Hippocampal formation (tissue), 2 donors: ENCODE data around the gene PLXNA4.
A peak's percentile ranks its signal among the peaks of the same experiment; 100 is the strongest.

Experiments used
- DNase-seq, 2 donors: peaks; one replicate each; lab custom pipeline; 2025; lab: John Stamatoyannopoulos, UW

Gene PLXNA4

DNA sequence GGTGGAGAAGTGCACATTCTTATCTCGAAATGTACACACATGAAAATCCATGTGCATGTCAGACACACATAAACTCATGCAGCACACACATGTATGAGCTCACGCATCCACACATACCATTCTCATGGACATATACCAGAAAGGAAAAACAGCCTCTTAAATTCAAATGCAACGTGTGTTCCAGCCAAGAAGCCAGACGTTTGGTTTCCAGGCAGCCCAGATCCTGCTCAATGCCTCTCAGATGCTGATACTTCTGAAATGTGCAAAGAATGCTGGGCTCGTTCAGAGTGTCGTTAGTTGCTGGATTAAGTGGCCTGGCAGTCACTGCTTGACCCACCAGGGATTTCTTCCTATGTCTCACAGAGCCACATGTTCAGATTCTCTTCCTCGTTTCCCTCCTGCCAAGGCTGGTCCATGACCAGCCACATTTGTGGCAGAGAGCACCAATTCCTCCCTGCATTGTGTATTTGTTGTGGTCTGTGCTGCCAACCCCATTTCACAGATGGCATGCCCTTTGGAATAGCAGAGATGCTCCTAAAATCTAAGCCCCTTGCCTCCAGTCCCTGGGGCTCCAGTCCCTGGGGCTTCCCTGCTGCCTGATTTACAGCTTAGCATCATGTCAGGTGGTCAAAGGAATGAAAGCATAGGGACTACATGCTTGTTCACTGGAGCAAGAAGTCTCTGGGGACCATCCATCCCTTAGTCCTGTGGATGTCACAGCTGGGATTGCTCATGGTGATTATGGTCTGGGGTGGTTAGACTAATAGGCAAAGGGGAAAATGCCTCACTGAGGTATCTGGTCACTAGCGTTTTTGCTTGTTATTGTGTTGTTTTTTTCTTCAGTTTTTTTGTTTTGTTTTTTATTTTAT is 426.6 kb downstream of the PLXNA4 start:
- DNase-seq, result no peak

DNA sequence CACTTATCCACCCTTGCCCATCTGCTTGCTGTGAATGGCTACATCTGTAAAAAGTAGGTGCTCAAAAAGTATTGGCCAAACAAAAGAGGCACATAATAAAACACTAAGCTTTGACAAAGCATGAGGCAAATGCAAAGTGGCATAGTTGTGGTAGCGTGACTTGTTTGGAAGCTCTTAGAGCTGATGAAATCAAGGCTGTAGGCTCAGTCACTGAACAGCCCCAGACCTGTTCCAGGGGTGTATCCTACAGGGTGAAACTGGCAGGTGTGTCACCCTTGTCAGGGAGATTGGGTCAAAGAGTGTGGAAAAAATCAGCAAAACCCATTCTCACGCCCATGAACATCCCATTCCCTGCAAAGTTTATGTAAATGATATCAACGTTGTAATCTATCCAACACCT is 427.4 kb downstream of the PLXNA4 start:
- DNase-seq, result no peak

DNA sequence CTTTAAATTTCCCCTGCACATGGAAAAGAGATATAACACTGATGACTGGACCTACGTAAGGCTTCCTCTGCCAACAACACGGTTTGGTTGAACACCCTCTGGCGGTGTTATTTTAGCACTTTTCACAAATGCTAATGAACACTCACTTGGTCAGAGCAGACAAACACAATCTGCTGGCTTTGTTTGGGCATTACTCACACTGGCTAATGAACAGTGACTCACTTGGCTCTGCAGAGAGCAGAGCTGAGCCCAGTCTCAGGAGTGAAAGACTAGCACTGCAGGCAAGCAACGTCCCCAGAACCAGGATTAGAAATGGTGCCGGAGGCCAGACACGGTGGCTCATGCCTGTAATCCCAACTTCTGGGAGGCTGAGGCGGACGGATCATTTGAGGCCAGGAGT is 430.8 kb downstream of the PLXNA4 start:
- DNase-seq, result peak; percentile 28 to 64

DNA sequence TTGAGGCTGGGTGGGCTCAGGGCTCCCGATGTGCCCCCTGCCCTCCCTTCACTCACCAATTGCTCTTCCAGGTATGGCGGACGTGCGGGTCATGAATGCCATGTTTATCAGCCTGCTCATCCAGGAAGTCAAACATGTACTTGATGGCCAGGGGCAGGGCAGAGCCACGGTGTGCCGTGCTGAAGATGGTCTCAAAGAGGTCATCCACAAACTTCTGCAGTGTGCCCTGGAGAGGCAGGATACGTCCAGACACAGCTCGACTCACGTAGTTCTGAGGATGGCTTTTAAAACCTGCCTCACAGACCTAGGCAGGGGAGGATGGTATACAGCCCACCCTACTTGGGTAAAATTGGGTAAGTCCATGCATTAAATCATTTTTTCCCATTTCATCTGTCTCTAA is 431.2 kb downstream of the PLXNA4 start:
- DNase-seq, result no peak

DNA sequence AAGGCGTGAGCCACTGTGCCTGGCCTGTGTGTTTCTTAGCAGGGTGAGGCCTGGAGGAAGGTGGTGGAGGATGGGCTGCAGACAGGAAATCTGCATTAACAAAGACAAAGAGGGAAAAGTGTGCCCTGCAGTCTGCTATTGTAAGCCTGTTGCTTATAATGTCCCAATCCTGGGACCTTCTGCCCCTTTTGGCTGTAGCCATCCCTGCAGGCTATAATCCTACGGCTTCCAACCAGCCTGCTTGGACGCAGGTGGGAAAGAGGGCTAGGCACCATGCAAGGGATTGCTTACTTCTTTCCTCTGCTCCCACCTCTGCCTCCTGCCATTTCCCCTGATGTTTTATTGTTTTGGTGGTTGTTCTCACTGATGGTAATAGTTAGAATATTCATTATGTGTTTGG is 434.3 kb downstream of the PLXNA4 start:
- no peak for DNase-seq

DNA sequence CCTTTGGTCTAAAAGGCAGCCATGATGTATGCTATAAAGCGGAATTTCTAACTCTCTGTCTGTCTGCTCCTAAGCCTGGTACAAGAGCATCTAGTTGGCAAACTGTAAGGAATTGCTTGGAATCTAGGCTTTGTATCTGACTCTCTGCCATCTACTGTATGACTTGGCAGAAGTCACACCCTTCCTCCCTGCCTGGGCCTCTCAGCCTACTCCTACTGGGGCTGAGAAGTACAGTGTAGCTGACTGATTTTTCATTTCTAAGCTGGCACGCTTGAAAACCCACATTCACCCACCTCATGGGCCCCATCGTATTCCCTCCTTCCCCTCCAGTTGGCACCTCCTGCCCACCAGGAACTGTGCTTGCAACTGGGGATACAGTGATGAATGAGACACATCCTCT is 435.2 kb downstream of the PLXNA4 start:
- peak in 1 of 2 donors; percentile 31 for DNase-seq

DNA sequence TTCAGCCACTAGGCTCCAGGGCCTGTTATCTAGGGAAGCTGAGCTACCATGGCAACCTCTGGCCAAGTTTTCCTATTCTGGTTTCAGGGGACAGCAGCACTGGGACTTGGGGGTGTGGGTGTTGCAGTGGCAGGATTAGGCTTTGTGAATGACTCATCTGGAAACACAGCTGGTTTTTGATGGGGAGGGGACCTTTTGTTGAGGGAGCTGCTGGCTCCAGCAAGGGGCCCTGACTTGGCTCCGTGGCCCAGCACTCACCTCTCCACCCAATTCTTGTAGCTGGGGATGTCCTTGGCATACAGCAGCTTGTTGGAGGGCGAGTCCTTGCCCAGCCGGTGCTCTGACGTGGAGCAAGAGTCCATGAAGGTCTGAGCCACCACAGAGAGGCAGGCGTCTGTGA is 435.9 kb downstream of the PLXNA4 start:
- no peak for DNase-seq

DNA sequence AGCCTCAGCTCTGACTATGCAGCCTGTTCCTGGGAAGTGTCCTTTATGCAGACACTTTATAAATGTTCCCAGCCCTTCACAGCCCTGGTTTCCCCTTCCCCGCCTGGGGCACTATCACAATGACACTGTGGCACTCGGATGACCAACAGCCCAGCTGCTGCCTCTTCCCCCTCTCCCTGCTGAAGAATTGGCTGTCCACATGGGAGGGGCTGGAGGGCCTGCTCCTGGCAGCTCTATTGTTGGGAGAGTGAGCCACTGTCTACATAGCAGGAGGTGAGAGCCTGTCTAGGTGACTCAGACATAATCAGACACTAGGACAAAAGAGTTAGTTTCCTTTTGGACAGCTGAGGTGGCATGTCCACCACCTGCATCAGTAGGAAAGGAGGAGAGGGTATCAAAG is 437.5 kb downstream of the PLXNA4 start:
- DNase-seq, result no peak

DNA sequence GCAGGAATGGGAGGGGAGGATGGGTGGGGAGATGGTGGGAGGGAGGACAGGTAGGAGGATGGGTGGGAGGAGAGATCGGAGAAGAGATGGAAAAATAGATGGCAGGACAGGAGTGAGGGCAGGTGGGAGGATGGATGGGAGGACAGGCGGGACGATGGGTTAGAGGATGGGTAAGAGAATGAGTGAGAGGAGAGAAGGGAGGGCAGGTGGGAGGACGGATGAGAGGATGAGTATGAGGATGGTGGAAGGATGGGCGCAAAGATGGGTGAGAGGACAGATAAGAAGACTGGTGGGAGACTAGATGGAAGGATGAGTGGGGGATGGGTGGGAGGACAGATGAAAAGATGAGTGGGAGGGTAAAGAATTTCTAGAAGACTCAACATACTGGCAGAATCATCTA is 438.6 kb downstream of the PLXNA4 start:
- DNase-seq, result no peak

DNA sequence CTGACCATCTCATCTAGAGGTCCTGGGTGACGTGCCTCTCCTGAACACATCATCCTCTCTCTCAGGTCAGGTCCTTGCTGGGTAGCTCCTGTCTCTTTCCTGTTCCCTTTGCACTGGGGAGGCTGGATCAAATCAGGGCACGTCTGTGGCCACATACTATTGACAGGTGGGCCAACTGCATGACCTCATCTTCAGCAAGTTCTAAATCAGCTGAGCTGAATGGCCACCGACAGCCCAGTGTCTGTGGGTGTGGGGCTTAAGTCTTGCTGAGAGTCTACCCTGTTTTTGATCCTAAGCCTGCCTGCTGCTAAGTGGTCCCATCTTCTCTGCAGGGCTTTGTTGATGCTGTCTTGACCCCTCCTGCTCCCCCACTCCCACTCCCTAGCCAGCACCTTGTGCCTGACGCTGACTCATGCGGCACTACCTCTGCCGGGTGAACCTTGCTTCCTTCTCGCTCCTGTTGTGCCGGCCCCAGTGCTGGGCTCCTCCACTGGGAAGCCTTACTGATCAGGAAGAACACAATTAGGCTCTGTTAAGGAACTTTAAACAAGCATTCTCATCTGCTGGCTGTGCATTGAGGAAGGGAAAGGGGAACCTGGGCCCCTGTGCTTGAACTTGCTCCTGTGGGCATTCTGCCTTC is 440.4 kb downstream of the PLXNA4 start:
- no peak for DNase-seq

DNA sequence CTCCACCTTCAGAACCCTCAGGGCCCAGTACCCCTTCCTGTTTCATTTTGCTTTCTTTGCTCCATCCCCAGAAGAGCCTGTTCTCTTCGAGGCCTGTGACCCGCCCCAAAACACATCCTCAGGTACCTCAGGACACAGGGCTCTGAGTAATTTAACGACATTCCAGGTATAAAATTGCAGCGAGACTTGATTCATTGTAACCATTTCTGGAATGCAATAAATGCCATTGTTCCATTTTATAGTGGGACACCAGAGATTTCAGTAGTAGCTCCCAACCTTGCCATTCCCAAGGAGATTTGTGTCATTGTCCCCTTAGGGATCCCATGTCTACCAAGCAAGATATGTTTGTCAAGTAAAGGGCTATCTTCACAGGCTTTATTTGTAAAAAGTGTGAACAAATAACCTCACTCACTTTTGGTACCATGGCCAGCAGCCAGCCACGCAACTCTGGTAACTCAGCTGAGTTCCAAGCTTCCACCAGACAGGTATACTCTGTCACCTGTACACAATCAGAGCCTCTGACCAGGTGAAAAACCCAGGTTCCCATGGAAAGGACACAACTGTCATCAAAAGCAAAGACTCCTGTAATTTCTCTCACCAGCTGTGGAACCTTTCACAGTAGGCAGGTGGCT is 441.3 kb downstream of the PLXNA4 start:
- DNase-seq, result no peak

DNA sequence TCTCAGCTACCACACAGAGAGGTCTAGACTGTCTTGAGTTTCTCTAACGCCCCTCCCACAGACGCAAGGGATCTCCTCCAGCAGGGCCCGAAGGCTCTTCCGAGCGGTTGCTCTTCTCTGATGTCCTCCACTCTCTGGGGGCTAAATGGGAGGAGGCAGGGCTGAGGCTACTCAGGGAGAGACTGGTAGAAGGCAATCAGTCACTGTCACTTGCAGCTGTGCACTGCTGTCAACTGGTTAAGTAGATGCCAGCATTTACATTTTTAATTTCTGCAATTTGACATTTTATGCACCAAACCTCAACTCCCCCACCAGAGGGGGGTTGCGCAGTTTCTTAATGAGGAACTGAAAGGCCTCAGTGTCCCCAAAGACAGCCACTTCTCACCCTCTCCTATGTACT is 442.8 kb downstream of the PLXNA4 start:
- no peak for DNase-seq

DNA sequence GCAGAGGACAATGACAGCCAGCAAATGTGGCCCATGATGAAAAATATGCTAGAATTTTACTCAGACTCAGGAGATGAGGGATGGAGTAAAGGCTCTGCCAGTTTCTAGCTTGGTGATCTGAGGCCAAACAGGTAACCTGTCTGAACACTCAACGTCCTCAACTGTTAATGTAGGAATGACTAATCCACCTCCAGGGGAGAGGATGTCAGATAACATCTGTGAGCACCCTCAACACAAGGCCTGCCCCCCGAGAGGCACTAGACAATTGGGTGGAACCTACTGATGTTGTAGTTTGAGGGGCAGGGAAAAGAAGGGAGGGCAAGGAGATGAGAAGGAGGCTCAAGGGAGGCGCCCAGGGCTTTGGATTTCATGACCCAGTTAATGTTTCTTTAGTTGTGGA is 445.1 kb downstream of the PLXNA4 start:
- no peak for DNase-seq

DNA sequence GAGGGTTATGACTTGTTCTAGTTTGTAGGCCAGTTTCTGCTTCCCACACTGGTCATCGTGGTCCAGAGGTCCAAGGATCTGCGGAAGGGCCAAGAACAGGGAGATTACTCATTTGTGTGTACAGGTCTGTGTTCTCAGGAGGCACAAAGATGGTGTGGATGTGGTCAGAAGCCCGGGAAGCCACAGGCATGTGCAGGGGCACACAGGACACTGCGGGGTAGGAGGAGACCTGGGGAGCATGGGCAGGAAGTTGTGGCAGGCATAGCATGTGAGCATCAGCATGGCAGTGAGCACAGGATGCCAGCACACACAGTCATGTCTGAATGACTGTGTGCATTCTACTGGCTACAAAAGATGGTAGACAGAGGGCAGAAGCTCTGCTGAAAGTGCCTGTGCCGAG is 445.8 kb downstream of the PLXNA4 start:
- no peak for DNase-seq

DNA sequence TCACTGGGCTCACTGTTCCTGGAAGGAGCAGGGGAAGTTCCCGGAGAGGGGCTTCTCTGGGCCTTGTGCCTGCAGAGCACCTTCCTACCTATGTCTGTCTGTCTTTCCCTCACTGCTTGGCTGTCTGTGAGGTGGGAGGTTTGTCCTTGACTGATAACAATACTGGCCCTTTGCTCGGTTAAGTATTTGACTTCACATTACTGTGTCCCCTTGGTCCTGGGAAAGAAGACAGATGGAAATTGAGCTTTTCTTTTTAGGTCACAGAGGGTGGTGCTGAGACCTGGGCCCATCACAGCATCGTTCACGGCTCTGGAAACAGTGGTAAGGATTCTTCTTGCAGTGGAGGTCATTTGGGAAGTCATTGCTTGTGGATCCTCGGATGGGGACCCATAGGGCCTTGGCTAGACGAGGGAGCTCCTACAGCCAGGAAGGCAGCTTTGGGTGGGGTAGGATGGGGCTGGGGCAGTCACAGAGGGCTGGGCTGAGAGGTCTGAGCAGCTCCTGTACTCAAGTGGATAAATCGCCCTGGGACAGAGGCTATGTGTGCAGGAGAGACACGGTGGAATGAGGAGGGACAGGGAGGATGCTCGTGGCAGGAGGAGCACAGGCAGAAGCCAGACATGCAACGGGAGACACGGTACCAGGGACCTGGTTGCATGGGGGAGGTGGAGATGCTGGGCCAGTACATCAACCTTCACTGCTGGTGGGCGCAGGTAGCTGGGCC is 450.2 kb downstream of the PLXNA4 start:
- DNase-seq, result no peak

DNA sequence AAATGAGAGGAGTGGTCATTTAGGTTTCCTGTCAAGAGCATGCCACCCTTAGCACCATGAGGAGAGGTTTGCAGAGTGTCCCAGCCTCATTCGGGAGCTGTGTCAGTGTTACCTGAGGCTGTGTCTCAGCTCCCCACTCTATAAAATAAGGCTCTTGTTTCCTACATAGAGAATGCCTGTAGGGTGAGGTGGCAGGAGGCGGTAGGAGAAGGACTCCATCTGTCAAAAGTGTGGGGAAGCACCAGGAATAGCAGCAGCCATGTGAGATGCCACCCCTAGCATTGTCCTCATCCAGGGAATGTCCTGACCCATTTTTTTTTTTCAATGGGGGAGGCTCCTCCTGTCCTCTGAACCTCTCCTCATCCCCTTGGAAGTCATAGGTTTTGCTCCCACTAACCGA is 451.2 kb downstream of the PLXNA4 start:
- DNase-seq, result no peak

DNA sequence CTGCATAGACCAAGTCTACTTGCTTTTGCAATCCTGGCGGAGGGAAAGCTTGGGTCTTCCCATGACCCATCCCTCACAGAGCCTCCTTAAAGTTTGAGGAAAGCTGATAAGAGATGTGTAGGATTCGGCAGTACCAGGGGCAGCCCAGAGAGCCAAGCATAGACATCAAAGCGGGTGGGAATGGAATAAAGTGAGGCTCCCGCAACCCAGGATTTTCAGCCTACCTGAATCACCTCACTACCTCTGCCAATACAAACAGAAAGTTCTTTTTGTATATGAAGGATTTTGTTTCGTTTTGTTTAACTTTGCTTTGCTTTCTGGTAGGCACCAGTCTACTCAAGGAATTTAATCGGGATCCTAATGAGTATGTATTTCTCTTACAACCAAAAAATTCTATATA is 451.7 kb downstream of the PLXNA4 start:
- DNase-seq, result no peak

DNA sequence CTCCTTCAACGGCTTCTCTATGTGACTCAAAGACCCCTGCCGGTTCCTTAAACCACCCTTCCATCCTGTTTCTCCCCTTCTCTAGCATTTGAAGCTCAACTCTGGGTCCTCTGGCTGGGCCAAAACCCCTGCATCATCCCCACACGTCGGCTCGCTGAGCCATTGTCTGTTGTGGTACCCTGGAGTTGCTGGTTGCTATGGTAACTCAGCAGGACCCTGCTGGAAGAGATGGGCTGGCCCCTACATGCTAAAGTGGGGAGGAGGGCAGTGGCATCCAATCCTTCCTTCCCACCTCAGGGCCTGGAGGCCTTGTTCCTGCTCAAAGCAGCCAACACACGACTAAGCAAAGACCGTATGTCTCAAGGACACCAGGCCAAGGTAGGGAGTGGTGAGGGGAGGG is 452.5 kb downstream of the PLXNA4 start:
- no peak for DNase-seq

DNA sequence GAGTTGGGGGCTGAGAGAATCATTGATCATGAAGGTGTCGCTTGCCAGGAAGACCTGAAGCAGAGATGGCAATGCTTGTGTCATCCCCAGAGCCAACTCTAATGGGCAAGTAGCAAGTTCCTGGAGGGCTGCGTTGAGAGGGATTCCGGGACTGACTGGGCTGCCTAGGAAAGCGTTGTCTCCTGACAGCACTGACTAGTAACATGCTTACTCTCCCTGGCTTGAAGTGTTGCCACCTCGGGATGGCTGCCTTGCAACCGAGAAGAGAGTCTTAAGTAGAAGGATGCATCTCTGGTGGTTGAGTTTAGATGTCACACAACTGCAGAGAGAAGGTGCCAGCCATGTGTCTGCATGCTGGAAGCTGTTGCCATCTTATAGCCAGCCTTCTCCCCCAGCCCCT is 453.4 kb downstream of the PLXNA4 start:
- no peak for DNase-seq

DNA sequence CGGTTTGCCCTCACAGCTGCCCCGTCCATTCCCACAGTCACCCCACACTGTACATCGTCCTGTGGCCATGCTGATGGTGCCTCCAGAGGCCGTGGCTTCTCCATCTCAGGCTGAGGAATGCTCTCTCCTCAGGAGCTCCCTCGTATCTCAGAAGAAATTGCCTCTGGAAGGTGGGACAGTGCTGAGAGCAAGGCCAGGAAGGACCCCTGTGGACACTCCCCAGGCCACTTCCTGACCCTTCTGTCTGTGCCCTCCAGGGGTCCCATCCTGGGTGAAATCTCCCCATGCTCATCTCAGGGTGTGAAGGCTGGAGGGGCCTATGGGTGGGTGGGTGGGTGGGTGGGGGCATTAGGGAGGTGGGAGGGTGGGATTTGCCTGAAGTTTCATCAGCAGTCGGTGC is 454.3 kb downstream of the PLXNA4 start:
- DNase-seq, result no peak

DNA sequence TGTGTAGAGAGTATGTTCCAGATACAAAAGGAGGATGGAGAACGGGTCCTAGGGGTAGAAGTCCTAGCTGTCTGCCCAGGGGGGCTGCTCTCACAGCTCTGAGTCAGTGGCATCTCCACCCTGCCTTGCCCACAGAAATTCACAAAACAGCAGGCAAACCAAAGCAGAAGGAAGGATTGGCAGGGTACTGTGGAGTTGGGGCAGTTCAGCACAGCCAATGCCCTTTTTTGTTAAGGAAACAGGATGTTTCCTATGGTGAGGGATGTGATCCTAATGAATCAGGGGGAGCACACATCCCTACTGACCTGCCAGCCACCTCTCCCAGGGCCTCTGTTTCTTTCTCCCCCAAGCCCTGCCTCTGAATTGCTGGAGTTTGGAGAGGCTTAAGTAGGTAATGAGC is 457.6 kb downstream of the PLXNA4 start:
- no peak for DNase-seq

DNA sequence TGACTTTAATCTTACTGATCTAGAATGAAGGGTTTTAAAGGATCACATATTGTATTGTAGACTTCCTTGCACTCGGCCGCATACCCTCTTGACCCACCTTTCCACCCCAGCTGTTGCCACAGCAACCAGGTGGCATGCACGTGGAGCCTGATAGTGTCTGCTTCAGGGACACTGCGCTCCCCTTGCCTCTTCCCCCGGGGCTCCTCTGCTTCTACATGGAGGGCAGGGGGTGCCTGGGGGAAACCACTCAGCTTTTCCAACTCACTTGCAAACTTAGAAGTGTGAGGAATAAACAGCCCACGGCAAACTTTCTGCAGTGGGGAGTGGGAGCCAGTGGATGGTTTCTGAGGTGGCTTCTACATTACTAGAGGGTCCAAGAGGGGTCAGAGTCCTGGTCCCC is 458.6 kb downstream of the PLXNA4 start:
- DNase-seq, result no peak

DNA sequence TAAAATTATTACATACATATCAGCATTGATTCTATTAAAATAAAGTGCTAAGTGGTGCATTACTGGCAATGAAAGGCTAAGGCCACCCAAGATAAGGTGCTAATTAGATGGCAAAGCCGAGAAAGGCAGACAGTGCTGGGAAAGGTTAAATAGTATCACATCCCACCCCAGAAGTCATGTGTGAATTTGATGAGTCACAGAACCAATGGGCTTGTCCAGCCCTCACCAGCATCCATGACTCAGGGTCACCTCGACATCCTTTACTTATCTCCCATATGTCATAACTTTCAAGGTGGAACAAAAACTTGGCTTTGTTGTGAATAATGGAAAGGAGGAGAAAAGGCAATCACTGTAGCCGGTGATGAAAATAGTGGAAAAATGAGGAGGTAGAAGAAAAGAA is 459.1 kb downstream of the PLXNA4 start:
- DNase-seq, result no peak
